NCI-H345 treated with DMSO at 0.1 percent for 48 hours (cell line): ENCODE data around the gene EHBP1L1.

Source experiments
- DNase-seq: peaks from one replicate; lab custom pipeline; 2025; ENCODE audit not compliant: unreplicated experiment; lab: John Stamatoyannopoulos, UW

The EHBP1L1 gene

DNA sequence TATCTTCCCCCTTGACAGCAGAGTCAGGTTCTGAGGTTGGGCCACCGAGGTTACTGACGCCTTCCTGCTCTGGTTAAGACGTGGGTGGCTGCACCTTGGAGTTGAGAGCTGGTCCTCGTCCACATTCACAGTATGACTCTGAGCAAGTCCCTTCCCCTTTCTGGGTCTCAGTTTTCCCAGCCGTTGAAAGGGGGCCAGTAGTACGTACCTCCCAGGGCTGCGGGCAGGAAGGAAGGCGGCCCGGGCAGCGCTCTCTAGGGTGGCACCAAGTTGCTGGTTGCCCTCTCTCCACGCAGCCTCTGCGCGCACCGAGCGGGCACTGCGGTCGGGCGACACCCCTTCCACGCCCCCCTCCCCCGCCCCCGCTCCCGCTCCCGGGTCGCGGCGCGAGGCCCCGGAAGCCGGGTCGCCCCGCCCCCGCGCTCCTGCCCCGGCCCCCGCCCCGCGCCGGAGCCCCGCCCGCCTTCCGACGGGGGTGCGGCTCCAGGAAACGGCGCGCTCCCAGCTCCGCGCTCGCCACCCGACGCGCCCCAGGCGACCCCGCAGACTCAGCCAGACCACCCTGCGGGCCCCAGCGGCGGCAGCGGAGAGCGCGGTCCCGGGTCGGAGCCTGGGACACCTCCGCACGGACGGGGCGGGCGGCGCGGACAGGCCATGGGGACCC, at the start of gene EHBP1L1:
EHBP1L1 (plus strand) TSS at position 486 of the 664 bp plus-strand sequence. CDS start 250 bp downstream, outside the sequence.
- DNase-seq = no peak

DNA sequence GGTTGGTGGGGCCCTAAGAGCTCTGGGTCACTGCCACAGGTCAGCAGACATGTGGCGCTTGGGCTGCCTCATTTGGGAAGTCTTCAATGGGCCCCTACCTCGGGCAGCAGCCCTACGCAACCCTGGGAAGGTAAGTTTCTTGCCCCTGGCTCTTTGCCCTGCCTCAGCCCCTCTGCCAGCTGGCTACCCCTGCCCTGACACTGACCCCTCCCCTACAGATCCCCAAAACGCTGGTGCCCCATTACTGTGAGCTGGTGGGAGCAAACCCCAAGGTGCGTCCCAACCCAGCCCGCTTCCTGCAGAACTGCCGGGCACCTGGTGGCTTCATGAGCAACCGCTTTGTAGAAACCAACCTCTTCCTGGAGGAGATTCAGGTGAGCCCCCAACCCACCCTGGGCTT, 49.1 kb upstream of the EHBP1L1 start:
- DNase-seq = no peak

DNA sequence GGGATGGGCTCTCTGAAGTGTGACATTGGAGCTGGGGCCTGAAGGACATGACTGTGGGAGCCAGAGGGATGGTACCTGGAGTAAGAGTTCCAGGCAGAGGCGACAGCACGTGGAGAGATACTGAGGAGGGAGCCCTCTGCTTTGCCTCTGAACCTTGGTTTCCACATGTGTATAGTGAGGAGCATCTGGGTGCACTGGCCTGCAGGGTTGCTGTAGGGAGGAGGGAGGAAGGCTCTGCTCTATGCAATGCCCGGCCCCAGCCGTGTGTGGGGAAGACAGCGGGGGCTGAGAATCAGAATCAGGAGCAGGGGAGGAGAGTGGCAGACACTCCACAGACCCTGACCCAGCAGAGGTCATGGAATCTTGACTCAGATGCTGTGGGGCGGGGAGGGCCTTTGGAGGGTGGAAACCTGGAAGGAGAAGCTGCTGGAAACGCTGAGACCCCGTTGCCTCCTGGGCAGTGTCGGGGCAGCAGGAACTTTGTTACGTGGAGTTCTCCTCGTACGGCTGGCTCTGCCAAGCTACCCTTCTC, 47.0 kb upstream of the EHBP1L1 start:
- DNase-seq = no peak

DNA sequence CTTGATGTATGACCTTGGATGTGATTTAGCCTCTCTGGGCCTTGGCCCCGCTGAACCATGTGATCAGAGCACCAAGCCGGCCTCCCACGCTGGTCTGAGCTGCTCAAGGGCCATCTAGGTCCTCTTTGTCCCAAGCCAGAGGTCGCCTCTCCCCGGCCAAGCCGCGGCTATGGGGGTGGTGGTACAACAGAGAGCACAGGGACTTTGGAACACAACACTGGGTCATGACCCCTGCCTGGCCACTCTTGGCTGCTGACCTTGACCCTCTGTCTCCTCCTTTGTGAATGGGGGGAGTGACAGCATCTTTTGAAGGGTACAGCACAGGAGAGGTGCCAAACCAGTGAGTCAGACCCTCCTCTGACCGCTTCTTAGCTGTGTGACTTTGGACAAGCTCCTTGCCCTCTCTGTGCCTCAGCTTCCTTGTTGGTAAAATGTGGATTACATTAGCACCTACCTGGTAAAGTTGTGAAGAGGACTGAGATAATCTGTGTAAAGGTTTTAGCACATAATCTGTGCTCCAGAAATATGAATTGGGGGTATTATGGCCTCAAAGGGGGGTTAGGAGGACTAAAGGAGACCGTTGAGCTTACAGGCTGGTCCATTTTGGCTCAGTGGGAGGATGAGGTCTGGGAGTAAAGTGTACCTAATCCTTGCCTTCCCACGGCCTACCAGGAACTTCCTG, 46.2 kb upstream of the EHBP1L1 start:
- no peak for DNase-seq

DNA sequence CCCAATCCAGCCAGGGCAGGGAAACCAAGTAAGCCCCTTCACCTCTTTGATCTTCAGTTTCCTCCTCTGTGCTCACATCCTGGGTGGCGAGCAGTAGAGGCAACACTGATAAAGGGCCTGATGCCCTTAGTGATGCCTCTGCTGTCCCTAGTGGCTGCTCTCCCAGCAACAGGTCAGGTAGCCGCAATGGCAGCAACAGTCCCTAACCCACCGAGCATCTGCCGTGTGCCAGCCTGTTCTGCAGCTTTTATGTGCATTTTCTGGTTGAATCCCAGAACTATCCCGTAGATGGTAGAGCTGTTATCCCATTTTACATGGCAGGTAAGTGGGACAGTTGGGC, 45.7 kb upstream of the EHBP1L1 start:
- no peak for DNase-seq

DNA sequence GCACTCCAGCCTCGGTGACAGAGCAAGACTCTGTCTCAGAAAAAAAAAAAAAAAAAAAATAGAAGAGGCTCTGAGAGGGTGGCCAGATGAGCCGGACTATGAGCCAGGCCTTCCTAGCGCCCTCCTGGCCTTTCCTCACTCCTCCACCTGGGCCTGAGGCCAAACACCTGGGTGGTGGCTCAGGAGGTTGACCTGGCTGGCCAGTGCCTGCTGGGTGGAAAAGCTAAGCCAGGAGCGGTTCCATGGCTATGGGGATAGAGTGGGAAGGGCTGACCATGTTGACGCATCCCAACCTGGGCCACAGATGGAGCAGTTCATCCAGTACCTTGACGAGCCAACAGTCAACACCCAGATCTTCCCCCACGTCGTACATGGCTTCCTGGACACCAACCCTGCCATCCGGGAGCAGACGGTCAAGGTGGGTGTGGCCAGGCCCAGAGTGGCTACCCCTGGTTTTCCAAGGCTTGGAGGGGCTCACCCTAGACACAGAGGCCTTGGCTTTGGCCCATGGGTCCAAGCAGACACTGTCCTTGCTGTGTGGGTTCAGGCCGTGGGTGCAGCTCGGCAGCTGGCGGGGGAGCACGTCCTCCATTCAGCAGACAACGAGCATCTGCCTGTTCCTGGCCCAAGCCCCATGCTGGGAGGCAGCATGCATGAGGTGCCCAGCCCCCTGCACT, 43.3 kb upstream of the EHBP1L1 start:
- no peak for DNase-seq

DNA sequence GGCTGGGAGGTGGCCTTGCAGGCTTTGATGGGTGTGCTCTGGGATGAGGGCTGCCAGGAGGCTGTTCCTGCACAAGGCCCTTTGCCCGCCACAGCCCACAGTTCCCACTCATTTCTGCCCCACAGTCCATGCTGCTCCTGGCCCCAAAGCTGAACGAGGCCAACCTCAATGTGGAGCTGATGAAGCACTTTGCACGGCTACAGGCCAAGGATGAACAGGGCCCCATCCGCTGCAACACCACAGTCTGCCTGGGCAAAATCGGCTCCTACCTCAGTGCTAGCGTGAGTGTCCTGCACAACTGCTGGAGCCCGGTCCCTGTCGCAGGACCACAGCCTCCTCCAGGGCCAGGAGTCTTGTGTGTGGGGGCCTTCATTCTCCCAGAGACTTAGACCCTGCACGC, 40.8 kb upstream of the EHBP1L1 start:
- DNase-seq = no peak

DNA sequence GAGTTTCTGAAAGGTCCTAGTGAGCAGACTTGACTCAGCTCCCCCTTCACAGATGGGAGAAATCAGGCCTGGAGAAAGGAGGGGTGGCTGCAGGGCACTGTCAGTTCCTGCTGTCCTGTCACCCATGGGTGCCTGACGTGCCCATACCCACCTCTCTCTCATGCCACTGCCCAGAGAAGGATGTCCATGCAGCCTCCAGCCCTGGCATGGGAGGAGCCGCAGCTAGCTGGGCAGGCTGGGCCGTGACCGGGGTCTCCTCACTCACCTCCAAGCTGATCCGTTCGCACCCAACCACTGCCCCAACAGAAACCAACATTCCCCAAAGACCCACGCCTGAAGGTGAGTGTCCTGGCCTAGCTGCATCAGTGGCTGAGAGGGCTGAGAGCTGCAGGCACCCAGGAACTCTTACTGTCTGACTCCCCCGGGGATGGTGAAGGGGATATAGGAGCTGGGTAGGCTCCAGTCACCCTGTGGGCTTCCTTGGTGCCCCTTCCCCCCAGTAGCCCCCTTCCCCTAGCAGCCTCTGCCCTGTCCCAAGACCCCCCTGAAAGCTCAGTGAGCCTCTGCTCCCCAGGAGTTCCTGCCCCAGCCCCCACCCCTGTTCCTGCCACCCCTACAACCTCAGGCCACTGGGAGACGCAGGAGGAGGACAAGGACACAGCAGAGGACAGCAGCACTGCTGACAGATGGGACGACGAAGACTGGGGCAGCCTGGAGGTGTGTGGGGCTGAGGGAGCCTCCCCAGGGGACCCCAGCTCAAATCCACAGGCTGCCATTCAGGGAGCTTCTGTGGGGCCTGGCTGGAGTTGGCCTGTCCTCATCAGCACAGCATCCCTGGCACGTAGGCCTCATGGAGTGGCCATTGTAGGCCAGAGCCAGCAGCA, 39.2 kb upstream of the EHBP1L1 start:
- DNase-seq = no peak

DNA sequence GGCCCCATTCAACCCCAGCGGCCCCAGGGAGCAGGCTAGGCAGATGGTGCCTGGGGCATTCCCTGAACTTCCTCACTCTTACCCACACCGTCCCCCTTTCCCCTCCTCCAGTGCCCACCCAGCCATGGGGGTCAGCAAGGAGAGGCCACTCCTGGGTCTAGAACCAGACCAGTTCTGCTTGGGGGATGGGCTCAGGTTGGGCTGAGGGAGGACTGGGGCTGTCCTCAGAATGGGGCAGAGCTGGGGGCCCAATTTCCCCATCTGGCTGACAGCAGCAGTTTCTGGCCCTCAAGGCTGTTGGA, 38.6 kb upstream of the EHBP1L1 start:
- no peak for DNase-seq

DNA sequence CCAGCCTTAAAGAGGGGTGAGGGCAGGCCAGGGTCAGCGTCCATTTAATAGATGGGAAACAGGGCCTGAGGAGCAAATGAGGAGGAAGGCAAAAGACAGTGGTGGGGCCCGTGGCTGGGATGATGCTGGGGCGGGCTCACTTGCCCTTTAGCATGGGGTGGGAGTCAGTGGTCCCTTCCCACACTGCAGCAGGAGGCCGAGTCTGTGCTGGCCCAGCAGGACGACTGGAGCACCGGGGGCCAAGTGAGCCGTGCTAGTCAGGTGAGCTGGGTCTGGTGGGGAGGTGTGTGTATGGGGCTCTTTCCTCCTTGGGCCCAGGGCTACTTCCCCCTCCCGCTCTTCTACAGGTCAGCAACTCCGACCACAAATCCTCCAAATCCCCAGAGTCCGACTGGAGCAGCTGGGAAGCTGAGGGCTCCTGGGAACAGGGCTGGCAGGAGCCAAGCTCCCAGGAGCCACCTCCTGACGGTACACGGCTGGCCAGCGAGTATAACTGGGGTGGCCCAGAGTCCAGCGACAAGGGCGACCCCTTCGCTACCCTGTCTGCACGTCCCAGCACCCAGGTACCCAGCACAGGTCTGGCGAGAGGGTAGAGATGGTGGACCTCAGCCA, 38.1 kb upstream of the EHBP1L1 start:
- no peak for DNase-seq

DNA sequence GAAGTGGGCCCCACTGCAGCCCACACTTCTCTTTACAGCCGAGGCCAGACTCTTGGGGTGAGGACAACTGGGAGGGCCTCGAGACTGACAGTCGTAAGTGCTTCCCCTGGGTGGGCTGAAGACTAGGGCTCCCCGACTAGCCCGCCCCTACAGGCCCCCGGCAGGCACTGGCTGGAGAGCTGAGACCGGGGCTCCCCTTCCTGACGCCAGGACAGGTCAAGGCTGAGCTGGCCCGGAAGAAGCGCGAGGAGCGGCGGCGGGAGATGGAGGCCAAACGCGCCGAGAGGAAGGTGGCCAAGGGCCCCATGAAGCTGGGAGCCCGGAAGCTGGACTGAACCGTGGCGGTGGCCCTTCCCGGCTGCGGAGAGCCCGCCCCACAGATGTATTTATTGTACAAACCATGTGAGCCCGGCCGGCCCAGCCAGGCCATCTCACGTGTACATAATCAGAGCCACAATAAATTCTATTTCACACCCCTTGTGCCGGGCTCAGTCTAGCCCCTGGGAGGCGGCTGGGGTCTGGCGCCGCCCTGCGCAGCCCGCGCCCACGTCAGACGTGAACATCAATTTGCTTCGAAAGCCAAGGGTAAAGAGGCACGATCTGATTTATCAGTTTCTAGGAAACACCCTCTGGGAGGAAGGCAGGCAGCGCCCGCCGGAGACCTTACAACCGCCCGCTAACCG, 37.5 kb upstream of the EHBP1L1 start:
- DNase-seq = no peak

DNA sequence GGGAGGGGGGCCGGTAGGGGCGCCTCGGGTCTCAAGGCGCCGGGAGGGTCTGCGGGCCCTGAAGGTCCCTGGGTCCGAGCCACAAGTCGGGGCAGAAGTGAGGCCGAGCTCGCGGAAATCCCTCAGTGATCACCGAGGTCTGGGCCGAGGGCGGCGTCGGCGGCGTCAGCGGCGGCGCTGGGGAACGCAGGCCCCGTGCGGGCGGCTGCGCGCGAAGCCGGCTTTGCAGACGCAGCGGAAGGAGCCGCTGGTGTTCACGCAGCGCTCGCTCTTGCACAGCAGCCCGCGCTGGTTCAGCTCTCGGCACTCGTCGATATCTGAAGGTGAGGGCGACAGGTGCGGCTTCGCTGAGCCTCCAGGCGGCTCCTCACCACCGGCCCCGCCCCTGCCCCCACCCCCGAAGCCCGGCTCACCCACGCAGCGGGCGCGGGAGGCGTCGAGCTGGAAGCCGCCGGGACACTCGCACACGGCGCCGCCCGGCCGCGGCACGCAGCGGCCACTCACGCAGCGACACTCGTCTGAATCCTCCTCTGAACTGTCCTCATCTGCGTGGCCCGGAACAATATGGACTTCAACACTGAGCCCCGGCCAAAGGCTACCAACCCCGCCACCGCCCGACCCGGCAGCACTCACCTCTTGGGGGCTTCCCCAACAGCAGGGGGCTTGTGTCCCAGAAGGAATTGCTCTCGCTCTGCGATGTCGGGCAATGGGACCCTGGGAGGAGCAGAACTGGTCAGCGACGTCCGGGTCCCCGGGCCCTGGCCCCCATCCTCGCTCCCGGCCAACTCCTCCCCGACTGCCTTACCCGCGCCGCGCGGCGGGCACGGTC, 36.7 kb upstream of the EHBP1L1 start:
- no peak for DNase-seq

DNA sequence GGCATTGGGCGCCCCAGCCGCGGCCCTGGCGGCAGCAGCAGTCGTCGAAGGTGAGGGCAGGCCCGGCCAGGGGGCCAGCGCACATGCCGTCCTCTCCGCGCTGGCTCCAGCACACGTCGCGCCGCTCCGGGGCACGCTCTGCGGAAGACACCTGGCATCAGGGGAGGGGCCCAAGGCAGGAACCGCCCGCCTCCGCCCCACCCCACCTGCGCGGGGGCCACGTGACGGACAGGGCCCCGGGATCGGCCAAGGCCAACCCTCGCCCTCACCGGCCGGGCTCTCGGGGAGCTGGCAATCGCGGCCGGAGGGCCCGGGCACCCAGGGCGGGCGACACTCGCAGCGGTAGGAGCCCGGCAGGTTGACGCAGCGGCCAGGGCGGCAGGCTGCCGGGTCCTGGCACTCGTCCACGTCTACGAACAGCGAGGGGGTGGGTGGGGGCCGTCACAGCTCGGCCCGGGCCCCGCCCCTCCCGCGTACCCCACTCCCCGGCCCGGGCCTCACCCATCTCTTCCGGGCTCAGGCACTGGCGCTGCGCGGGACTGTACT, 36.0 kb upstream of the EHBP1L1 start:
- no peak for DNase-seq

DNA sequence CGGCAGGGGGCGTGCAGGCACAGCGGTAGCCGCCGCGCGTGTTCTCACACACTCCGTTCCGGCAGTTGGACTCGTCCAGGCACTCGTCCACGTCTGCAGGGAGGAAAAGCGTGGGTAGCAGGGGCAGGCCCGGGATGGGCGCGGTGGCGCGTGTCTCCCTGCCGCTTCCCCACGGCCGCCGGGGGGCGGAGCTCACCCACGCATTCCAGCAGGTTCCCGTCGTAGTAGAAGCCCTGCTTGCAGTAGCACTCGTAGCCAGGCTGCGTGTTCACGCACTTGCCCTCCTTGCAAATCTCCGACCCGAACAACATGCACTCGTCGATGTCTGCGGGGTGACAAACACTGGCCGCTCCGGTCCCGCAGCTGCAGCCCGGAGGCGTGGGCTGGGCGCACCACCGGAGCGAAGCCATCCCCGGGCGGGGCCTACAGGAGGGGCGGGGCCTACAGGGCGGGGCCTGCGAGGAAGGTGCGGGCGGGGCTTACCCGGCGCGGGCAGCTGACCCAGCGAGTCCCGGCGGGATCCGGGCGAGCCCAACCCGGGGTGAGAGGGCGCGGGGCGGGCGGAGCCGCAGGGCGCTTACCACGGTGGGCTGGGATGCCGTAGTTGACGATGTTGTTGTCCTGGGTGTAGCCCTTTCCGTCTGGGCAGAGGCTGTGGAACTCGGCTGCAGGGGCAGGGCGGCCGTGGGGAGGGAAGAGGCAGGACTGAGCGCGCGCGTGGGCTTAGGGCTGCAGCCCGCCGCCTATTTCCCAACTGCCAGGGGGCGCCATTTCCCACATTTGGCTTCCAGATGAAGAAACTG, 35.4 kb upstream of the EHBP1L1 start:
- peak; percentile 51 for DNase-seq

DNA sequence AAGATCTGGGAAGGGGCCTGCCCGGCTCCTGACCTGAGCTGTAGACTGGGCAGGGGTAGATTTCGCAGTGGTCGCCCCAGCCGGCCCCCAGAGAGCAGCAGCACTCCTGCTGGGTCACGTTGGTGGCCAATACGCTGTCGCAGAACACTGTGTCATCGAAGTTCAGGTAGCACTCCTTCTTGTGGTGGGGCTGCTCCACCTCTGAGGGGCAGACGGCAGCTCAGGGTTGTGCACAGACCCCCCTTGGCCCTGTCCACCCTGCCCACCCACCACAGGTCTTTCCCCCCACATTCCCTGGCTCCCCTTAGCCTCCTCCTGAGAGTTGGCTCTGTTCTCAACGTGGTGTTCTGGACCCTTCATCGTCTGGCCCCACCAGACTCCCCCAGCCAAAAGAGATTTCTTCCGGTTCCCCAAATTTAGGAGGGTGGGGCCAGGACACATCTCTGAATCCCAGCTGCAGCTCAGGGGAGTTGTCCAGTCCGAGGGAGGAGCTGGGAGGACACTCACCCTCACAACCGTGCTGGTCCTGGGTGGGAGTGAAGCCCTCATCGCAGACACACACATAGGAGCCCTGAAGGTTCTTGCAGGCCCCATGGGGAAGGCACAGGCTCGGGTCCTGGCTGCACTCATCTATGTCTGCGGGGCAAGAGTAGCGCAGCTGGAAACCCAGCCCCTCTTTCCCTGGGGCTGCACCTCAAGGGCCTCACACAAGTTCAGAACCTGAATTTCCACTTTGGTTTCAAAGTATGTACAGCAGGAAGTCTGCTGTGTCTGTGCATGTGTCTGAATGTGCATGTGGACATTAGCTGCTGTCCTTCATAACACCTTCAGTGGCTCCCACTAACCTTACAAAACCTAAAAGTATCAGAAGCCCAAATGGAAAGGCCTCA, 34.5 kb upstream of the EHBP1L1 start:
- DNase-seq = no peak

DNA sequence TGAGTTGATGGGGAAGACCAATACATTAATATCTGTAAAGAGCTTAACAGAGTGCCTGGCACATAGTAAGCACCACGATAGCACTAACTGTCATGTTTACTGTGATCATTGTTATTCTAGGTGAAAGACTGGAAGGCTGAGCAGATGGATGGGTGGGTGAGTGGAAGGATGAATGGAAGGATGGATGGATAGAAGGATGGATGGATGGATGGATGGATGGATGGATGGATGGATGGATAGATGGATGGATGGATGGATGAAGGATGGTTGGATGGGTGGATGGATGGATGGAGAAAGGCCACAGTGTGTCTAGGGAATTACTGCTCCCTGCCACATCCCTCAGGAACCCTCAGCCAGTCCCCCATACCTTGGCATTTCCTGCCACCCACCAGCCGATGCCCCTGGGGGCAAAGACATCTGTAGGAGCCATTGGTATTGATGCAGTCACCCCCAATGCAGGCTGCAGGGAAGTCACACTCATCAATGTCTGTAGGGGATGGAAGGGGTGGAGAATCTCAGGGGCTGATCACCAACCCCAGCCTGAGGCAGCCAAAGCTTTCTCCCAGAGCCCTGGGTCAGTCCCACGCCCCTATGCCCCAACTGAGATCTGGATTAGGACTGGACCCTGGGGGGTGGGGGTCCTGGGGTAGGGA, 33.0 kb upstream of the EHBP1L1 start:
- DNase-seq = no peak

DNA sequence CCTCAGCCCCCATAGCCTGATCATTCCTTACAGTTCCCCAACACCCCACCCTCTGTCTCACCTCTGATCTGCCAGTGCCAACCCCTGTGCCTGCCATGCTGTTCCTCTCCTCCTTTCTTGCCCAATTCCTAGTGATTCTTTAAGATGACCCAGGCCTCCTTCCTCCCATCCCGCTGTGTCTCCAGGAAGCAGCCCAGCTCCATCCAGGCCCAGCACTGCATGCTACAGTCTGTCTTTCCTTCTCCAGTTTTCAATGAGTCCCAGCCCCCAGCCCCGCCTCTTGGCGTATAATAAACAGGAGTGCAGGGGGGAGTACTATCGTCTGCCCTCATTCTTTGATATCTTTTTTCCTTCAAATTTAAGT, 30.0 kb upstream of the EHBP1L1 start:
- no peak for DNase-seq
